Left kidney (tissue), 2 donors: ENCODE results near the gene MT1M. TPM values are rescaled to one million over a fixed set of nuclear protein-coding genes. Genes with fewer than 3 reads are reported as not detected.
"Not testable (repeated sequence)": the region's sequence is repeated elsewhere in the genome, so short reads cannot be mapped to it uniquely, and the experiment has no call there.

ENCODE experiments used
- DNase-seq: peaks from one replicate; pipeline ENCODE4 v3.0.0-alpha.2; 2013
- polyA plus RNA-seq: library from polyadenylated mRNA; unstranded; fragments of 120-200 nt; gene quantifications from one replicate; pipeline ENCODE4 v1.2.1, GENCODE V29; 2013; ENCODE audit not compliant: insufficient read length

MT1M gene
- polyA plus RNA-seq, 1 donor: 0.30 TPM

DNA sequence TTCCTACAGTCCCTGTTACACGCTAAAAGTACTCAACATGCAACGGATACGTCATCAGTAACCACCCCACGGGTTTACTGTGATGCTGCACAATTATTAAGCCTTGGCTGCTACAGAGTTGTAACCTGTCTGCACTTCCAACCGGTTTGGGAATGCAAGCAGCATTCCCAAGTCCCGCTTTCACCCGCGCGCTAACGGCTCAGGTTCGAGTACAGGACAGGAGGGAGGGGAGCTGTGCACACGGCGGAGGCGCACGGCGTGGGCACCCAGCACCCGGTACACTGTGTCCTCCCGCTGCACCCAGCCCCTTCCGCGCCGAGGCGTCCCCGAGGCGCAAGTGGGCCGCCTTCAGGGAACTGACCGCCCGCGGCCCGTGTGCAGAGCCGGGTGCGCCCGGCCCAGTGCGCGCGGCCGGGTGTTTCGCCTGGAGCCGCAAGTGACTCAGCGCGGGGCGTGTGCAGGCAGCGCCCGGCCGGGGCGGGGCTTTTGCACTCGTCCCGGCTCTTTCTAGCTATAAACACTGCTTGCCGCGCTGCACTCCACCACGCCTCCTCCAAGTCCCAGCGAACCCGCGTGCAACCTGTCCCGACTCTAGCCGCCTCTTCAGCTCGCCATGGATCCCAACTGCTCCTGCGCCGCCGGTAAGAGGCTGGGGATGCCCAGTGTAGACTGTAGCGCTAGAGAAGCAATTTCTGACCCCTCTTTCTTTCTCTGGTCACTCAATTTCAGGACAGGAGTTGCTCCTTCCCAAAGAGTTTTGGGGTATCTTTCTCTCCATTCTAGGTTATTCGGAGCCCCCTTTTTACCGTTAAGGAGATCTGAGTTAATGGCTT lies 24.2 kb upstream of the MT1M start, which contains the start of gene MT2A:
MT2A (plus strand) TSS at position 542 of the 833 bp plus-strand sequence; CDS start at position 614, 72 bp downstream.
- peak; percentile 87 for DNase-seq

- no peak for DNase-seq
These were observed 23.5 kb upstream of the MT1M start for GRCh38 chr16:56608876-56609462.

DNA sequence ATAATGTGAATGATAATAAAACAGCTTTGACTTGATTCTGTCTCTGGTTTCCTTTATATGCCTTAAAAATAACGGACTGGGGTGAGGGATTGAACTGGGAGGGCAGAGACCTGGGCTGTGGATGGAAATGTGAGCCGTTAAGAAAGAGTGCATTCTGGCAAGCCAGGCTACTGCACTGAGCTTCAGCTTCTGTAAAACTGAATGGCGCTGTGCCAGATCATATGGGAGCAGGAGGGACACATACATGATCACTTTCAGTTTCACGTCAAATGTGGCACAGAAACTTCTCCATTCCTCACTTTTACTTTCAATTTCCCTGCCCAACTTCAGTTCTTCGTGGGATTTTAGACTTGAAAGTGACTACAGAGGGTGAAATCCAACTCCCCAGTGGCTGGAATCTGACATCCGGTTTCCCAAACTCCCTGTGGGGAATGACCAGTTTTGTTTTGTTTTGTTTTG lies 23.0 kb upstream of the MT1M start:
- DNase-seq: peak; percentile 68

DNA sequence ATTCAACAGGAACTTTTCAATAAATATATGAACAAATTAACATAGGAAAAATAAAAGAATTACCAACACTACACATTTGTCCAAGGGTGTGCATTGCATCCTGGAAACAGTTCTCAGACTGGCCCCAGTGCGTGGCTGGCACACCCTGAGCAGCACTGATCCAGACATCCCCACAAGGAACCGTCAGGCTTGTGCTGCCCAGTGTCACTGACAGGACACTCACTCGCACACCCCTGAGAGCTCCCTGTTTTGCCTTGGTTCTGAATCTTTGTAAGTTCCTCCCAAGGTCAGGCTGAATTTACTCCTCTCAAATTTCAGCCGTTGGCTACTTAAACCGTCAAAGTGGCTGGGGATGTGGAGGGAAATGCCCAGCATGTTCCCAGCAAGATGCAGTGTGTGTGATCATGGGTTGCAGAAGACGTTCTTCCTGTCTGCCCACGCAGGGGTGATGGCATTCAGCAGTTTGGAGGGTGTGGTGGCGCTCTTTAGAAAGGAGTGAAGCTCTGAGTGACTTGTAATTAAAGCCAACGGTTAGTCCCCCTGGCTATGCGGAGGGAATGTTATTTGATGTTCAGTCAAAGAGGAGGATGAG lies 22.3 kb upstream of the MT1M start:
- no peak for DNase-seq

DNA sequence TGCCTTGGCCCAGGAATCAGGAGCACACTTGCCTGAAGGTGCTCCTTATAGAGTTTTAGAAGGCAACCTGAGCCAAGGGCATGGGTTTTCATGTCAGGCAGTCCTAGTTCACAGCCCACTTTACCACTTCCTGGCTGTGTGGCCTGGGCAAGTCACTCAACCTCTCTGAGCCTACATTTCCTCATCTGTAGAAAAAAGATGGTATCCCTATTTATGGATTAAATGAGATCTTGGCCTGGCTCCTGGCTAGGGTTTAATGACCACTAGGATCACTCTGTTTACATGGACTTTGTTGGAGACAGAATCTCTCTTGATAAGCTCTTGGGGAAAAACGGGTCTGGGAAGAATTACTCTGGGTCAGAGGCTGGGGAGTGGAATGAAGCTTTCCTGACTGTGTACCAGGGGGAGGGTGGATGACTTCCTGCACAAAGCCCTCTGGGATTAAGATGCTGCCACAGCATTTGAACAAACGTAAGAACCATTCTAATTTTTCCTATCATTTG lies 21.8 kb upstream of the MT1M start:
- DNase-seq: no peak

GRCh38 chr16:56611281-56611833 lies 21.1 kb upstream of the MT1M start:
- DNase-seq: no peak

- DNase-seq: no peak
These were observed 18.8 kb upstream of the MT1M start for GRCh38 chr16:56613706-56614105.

DNA sequence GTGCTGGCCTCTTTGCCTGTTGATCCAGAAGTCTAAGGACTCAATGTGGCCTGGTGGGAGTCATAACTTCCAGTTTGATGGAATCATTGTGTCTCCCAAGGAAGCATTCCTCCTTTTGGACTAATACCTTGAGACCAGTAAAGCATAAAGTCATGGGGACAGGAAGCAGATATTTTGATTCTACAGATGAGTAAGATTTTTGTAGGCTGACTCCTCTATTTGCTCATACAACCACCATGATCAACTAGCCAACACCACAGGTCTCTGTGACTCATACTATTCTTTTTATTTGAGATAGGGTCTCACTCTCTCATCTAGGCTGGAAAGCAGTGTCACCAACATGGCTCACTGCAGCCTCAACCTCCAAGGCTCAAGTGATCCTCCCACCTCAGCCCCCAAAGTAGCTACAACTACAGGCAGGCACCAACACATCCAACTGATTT lies 17.9 kb upstream of the MT1M start:
- DNase-seq: no peak

- no peak for DNase-seq
These were observed 17.1 kb upstream of the MT1M start for GRCh38 chr16:56615353-56615752.

DNA sequence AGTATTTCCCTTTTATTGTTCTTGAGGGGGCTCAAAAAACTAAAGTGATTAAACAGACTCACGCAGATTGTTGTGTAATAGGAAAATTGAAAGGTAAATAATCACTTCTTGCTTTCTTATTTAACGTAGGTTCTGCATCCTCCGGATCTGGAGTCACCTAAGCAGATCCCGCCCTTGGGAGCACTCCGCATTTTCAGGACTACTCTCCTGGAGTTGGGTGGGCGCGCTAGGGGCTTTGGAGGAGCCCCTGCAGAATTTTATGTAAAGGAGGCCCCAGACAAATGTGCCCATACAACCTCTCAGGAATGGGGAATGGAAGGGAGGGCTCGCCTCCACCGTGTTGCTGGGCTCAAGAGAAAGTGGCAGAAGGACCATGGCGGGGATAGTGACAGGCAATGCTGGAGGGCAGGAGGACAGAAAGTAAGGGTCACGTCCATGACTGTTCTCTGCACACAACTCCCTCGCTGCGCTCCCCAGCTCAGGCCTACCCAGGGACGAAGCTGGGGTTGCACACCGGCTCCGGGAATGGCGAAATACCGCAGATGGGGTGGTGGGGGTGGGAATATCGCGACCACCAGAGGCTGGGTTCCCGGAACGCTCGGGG lies 15.7 kb upstream of the MT1M start:
- no peak for DNase-seq

DNA sequence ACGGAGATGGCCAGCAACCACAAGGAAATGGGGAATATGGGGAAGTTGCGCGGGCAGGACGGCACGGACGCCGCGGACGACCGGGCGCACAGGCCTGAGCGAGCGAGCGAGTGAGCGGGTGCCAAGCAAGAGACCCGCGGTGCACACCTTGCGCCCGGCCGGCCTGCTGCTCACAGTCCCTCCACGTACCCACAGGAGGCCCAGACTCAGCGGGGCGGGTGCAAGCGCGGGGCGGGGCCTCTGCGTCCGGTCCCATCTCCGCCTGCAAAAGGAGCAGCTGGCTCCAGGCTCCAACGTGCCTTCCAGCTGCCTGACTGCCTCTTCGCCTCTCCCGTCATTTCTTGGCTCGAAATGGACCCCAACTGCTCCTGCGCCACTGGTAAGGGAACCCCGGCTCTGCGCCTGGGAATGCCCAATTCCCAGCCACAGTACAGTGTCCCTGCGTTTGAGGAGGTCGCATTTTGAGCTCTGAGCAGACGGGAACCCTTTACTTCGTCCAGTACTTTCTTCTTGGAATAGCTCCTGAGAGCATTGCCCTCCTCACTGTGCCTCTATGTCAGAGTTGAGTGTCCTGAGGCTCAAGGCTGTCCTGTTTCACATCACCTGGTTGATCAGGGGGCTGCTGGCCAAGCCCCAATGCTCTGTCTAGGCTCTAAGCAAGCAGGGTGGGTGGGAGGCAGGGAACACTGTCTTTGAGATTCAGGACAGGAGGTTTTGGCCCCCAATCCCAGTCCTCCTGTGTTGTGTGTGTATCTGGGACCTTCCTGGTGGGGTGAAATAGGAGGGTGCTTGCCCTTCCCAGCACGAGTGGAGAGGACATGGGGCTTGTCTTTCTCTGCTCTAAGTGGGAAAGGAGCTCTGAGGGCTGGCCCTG lies 15.0 kb upstream of the MT1M start:
- no peak for DNase-seq

DNA sequence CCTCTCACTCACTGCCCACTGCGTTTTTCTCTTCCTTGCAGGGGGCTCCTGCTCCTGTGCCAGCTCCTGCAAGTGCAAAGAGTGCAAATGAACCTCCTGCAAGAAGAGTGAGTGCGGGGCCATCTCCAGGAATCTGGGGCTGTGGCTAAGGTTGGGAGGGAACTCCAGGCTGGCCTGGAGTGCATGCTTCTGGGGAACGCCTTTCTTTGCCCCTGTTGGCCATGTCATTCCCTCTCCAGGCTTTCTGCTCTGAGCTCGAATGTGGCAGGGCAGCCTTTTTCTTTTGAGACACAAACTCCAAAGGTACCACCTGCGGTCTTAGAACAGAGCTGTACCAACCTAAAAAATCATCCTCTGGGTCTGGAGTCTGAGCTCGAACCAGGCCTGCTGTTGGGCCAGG lies 14.3 kb upstream of the MT1M start:
- no peak for DNase-seq

DNA sequence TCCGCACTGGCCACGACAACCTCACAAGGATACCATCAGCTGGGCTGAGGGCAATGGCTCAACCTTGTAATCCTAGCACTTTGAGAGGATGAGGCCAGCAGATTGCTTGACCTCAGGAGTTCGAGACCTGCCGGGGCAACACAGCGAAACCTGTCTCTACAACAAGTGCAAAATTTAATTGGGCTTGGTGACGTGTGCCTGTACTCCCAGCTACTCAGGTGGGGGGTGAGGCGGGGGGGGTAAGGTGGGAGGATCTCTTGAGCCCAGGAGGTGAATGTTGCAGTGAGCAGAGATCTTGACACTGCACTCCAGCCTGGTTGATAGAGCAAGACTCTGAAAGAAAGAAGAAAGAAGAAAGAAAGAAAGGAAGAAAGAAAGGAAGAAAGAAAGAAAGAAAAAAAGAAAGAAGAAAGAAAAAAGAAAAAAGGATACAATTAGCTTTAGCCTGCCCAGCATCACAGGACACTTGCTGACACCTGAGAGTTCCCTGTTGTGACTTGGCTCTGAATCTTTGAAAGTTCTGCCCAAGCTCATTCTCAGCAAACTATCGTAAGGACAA lies 12.0 kb upstream of the MT1M start:
- no peak for DNase-seq

- DNase-seq: not testable (repeated sequence)
These were observed 10.6 kb upstream of the MT1M start for GRCh38 chr16:56621665-56622445.

DNA sequence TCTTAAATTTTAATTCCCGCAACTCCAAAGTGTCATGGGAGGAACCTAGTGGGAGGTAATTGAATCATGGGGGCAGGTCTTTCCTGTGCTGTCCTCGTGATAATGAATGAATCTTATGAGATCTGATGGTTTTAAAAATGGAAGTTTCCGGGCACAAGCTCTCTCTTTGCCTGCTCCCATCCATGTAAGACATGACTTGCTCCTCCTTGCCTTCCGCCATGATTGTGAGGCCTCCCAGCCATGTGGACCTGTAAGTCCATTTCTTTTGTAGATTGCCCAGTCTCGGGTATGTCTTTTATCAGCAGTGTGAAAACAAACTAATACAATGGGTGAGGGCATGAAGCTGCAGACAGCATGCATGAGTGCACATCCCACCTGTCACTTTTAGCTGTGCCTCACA lies 9.3 kb upstream of the MT1M start:
- not testable (repeated sequence) for DNase-seq

DNA sequence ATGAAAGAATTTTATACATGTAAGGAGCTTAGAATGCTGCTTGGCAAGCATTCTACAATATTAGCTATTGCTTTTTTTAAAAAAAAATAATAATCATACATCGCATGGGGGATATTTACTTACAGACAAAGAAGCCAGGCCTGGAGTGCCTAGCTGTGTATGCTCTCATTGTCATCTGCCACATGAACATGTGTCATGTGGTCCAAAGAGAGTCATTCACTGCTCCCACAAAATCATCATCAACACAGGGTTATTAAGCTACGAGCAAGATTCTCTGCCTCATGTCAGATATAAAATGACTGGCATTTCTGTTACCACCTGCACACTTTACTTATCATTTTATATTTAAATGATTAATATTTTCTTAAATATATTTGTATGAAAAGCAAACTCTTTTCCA lies 8.8 kb upstream of the MT1M start:
- DNase-seq: no peak

DNA sequence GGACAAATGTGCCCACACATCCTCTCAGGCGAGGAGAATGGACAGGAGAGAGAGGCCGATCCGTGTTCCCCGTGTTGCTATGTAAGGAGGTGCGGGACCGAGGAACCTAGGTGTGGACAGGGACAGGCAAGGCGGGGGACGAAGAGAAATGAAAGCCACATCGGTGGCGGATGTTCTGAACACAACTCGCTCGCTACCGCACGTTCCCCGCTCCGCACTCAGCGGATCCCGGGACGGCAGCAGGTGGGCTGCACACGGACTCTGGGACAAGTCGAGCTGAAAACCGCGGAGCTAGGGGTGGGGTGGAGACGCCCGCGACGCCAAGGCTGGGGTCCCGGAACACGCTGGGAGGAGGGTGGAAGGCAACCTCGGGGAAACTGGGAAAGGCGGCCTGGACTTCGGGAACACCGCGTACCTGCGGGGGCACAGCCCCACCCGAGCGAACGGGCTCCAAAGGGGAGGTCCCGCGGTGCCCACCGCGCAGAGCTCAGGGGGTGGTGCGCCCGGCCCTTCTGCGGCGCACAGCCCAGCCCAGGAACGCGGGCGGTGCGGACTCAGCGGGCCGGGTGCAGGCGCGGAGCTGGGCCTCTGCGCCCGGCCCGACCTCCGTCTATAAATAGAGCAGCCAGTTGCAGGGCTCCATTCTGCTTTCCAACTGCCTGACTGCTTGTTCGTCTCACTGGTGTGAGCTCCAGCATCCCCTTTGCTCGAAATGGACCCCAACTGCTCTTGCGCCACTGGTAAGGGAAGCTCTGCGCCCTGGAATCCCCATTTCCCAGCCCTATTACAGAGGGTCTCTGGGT lies 7.1 kb upstream of the MT1M start, which contains the start of gene MT1E:
MT1E (plus strand) TSS at position 642 of the 803 bp plus-strand sequence; CDS start at position 713, 71 bp downstream.
- DNase-seq: no peak

DNA sequence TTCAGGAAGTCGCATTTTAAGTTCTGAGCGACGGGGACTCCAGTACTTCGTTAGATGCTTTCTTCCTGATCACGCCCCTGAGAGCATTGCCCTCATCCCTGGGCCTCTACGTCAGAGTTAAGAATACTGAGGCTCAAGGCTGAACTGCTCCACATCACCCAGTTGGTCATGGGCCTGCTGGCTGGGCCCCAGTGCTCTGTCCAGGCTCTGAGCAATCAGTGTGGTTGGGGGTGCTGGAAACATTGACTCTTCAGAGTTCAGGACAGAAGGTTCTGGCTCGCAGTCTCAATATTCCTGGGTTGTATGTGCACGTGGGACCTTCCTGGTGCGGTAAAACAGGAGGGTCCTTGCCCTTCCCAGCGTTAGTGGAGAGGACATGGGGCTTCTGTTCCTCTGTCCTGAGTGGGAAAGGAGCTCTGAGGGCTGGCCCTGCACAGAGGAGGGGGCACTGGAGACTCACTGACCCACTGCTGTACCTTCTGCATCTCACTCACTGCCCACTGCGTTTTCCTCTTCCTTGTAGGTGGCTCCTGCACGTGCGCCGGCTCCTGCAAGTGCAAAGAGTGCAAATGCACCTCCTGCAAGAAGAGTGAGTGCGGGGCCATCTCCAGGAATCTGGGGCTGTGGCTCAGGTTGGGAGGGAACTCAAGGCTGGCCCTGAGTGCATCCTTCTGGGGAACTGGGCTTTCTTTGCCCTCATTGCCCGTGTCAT lies 6.4 kb upstream of the MT1M start:
- DNase-seq: no peak
